Measurements from ENCODE around the gene FAM131B.

- TF ChIP-seq CTCF (conservative IDR thresholded peaks at IDR 0.05; ENCODE audit: low read depth, low read length) (no peak), EZH2 (IDR thresholded peaks at IDR 0.05; ENCODE audit: low read length, unreplicated experiment) (no peak), EZH2phosphoT487 (IDR thresholded peaks at IDR 0.05; ENCODE audit: borderline replicate concordance, low read length) (no peak)
Measured at GRCh38 chr7:143375298-143376034, 13.0 kb upstream of the FAM131B start.

All from PC-3 (cell line).